Measurements from ENCODE around the gene EXOC3L1. TPM values are rescaled to one million over a fixed set of nuclear protein-coding genes. Genes with fewer than 3 reads are reported as not detected.
A peak's percentile ranks its signal among the peaks of the same experiment; 100 is the strongest.

Gene EXOC3L1
- total and polyA plus RNA-seq, 2 of the 13 experiments (the other 11 are each of a cell fraction or from before 2014, with no cell fraction given) = 0.12 TPM; not detected in 1

GRCh38 chr16:67177743-67178699, 11.9 kb downstream of the EXOC3L1 start (continued):
- TF ChIP-seq KMT2B (CRISPR knock-in tag; IDR thresholded peaks at IDR 0.05) (peak; percentile 28; the same call in 1 of the 2 replicates), ZNF180 (CRISPR knock-in tag; IDR thresholded peaks at IDR 0.05; ENCODE audit: borderline replicate concordance, low read depth) (no peak), BRD4 (CRISPR knock-in tag; IDR thresholded peaks at IDR 0.05) (peak; percentile 86; the same call in 1 of the 2 replicates), CERS6 (CRISPR knock-in tag; IDR thresholded peaks at IDR 0.05) (no peak), HIC2 (CRISPR knock-in tag; IDR thresholded peaks at IDR 0.05; ENCODE audit: low read depth) (0 out of 2 replicates have a peak, but pooled peaks have one; percentile 34), ARID2 (CRISPR knock-in tag; IDR thresholded peaks at IDR 0.05; ENCODE audit: borderline replicate concordance) (no peak), NFE2L2 (IDR thresholded peaks at IDR 0.05; ENCODE audit: low read length) (no peak), ZMAT5 (CRISPR knock-in tag; IDR thresholded peaks at IDR 0.05; ENCODE audit: borderline replicate concordance, low read depth) (no peak), TBX3 (IDR thresholded peaks at IDR 0.05; ENCODE audit: borderline replicate concordance) (0 out of 2 replicates have a peak, but pooled peaks have one; percentile 29), ETV5 (CRISPR knock-in tag; IDR thresholded peaks at IDR 0.05; ENCODE audit: borderline replicate concordance) (peak; percentile 21; the same call in 1 of the 2 replicates), STAG1 (CRISPR knock-in tag; IDR thresholded peaks at IDR 0.05) (peak; percentile 25; the same call in 1 of the 2 replicates), ZNF839 (CRISPR knock-in tag; IDR thresholded peaks at IDR 0.05; ENCODE audit: borderline replicate concordance) (no peak; the same call in 1 of the 2 replicates), TOPORS (CRISPR knock-in tag; IDR thresholded peaks at IDR 0.05) (no peak), FOXA3 (CRISPR knock-in tag; IDR thresholded peaks at IDR 0.05) (no peak), NFE2 (CRISPR knock-in tag; IDR thresholded peaks at IDR 0.05) (no peak), IRF2 (CRISPR knock-in tag; IDR thresholded peaks at IDR 0.05) (no peak), ZMYM2 (CRISPR knock-in tag; IDR thresholded peaks at IDR 0.05) (no peak), TAF1 (CRISPR knock-in tag; IDR thresholded peaks at IDR 0.05) (peak; percentile 44; the same call in 1 of the 2 replicates), ZNF550 (CRISPR knock-in tag; IDR thresholded peaks at IDR 0.05; ENCODE audit: borderline replicate concordance) (0 out of 2 replicates have a peak, but pooled peaks have one; percentile 47), BRCA1 (CRISPR knock-in tag; IDR thresholded peaks at IDR 0.05) (no peak), ZNF263 (CRISPR knock-in tag; IDR thresholded peaks at IDR 0.05) (0 out of 2 replicates have a peak, but pooled peaks have one; percentile 27), ZBTB10 (CRISPR knock-in tag; IDR thresholded peaks at IDR 0.05; ENCODE audit: borderline replicate concordance) (no peak), ZNF382 (CRISPR knock-in tag; IDR thresholded peaks at IDR 0.05; ENCODE audit: borderline replicate concordance) (no peak), IRX3 (CRISPR knock-in tag; IDR thresholded peaks at IDR 0.05; ENCODE audit: borderline replicate concordance, low read depth) (no peak)

All from HepG2 (cell line).